ENCODE measurements around the gene POMT2. TPM values are rescaled to one million over a fixed set of nuclear protein-coding genes. Genes with fewer than 3 reads are reported as not detected.

The POMT2 gene
- total and polyA plus RNA-seq, 11 donors: 7.0 to 27.6 (median 15.3) TPM

- no peaks in the 10 kb centered on the region for H3K9me3 ChIP-seq
- H3K4me3 ChIP-seq: no peak overlapping the region
- ATAC-seq (no peak), DNase-seq (no peak)
- H3K27ac ChIP-seq: no peak overlapping the region
- no peak for TF ChIP-seq POLR2A (IDR thresholded peaks at IDR 0.05)
- TF ChIP-seq, protein P1, sequence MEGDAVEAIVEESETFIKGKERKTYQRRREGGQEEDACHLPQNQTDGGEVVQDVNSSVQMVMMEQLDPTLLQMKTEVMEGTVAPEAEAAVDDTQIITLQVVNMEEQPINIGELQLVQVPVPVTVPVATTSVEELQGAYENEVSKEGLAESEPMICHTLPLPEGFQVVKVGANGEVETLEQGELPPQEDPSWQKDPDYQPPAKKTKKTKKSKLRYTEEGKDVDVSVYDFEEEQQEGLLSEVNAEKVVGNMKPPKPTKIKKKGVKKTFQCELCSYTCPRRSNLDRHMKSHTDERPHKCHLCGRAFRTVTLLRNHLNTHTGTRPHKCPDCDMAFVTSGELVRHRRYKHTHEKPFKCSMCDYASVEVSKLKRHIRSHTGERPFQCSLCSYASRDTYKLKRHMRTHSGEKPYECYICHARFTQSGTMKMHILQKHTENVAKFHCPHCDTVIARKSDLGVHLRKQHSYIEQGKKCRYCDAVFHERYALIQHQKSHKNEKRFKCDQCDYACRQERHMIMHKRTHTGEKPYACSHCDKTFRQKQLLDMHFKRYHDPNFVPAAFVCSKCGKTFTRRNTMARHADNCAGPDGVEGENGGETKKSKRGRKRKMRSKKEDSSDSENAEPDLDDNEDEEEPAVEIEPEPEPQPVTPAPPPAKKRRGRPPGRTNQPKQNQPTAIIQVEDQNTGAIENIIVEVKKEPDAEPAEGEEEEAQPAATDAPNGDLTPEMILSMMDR (IDR thresholded peaks at IDR 0.05): no peak
- peaks cover 0 to 58% (median 25%) of the 10 kb centered on the region in 12 donors for H3K4me1 ChIP-seq
- H3K27me3 ChIP-seq: no peaks in the 10 kb centered on the region
- WGBS, 4 donors: 72 to 83% (median 81%) methylated on average over 5 of the region's 5 CpGs
- intact Hi-C loops (cut with DNase I): loop anchor here in 7 of 10 donors (5.0 to 10.0 kb wide), 6 partner anchors 161 to 446 kb away; no protein-coding TSS in a partner anchor
- H3K36me3 ChIP-seq: no peaks in the 10 kb centered on the region
Observed at GRCh38 chr14:77318006-77318553, 2.6 kb downstream of the POMT2 start.

DNA sequence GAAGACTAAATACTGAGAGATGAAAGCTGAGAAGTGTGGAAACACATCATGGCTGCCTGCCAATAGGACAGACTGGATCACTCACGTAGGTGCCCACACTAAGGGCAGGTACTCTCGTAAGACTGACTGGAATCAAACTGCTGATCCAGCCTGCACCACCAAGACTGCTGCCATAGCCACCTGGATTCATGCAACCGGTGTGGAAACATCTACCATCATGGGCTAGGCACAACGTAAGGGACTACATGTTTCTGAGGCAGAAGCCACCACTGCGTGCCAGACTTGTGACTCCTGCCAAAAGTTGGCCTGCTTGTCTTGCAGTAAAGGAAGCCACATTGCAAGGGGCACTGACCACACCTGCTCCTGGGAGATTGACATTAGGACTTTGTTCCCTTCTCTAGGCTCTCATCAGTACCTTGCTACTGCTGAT is 3.8 kb downstream of the POMT2 start:
- DNase-seq (no peak), ATAC-seq (no peak)
- intact Hi-C loops (cut with DNase I): loop anchor here in 8 of 10 donors (2.0 to 10.0 kb wide), 7 partner anchors 160 to 445 kb away; no protein-coding TSS in a partner anchor
- H3K4me1 ChIP-seq: peaks cover 0 to 54% (median 22%) of the 10 kb centered on the region in 12 donors
- no peaks in the 10 kb centered on the region for H3K9me3 ChIP-seq
- H3K4me3 ChIP-seq: no peak overlapping the region
- no peaks in the 10 kb centered on the region for H3K36me3 ChIP-seq
- 64 to 76% (median 70%) methylated on average over 4 to 5 of the region's 5 CpGs for WGBS, 4 donors
- TF ChIP-seq, protein P1 (IDR thresholded peaks at IDR 0.05): no peak
- TF ChIP-seq POLR2A (IDR thresholded peaks at IDR 0.05): no peak
- no peaks in the 10 kb centered on the region for H3K27me3 ChIP-seq
- H3K27ac ChIP-seq: no peak overlapping the region

DNA sequence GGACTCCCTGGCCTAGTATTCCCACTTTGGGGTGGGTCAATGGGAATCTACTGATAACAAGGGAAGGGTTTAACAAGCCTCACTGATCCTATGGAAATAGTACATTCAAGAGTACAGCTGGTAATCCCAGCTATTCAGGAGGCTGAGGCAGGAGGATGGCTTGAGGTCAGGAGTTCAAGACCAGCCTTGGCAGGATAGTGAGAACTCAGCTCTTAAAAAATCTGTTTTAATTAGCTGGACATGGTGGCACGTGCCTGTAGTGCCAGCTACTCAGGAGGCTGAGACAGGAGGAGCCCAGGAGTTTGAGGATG is 4.5 kb downstream of the POMT2 start:
- 25 to 47% (median 40%) methylated on average over 1 of the region's 1 CpG for WGBS, 4 donors
- intact Hi-C loops (cut with DNase I): loop anchor here in 8 of 10 donors (2.0 to 10.0 kb wide), 7 partner anchors 159 to 444 kb away; no protein-coding TSS in a partner anchor
- peaks cover 0 to 6% (median 0%) of the 10 kb centered on the region in 9 donors for H3K36me3 ChIP-seq
- no peak overlapping the region for H3K27ac ChIP-seq
- DNase-seq: no peak
- no peaks in the 10 kb centered on the region for H3K27me3 ChIP-seq
- peaks cover 0 to 53% (median 22%) of the 10 kb centered on the region in 12 donors for H3K4me1 ChIP-seq
- no peak overlapping the region for H3K4me3 ChIP-seq
- TF ChIP-seq POLR2A (IDR thresholded peaks at IDR 0.05): no peak
- TF ChIP-seq, protein P1 (IDR thresholded peaks at IDR 0.05): no peak
- H3K9me3 ChIP-seq: no peaks in the 10 kb centered on the region
- no peak for ATAC-seq

DNA sequence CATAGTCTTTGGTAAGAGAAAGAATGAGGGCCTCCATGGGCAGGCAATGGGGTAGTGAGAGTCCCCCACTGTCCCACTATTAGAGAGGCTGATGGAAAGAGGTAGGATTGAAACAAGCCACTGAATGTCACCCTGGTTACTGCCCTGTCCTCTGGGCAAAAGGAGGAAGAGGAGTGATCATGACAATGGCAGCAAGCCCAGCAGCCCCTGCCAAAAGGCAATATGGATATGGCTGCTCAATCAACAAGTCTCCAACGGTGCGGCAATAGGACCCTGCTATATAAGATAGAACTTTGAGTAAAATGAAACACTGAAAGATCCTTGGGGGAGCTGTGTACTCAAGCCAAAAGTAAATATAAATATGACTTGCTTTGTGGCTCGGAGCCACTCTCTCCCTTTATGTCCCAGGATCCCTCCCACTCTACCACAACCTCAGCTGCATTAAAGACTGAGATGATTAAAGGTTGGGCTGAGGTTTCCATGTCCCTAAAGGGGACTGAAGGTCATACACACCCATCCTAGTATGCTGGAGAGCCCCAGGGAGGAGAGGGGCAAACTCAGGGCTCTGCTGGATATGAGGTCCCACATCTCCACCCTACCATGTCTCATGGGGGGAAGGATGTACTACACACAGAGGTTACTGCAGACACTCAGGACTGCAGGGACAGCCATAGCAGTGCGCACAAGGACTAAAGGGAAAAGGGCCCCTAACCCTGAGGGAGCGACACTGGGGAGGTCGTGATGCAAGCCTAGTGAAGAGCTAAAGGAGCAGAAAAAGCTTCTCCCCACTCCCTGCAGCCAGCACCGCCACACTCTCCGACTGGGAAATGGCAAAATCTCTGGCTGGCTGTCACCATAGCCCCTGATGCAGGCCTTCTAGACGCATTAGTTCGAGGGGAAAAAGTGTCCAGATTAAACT is 5.9 kb downstream of the POMT2 start:
- TF ChIP-seq POLR2A (IDR thresholded peaks at IDR 0.05): no peak
- TF ChIP-seq, protein P1 (IDR thresholded peaks at IDR 0.05): no peak
- Histone ChIP-seq H3K4me1 (peaks cover 0 to 49% (median 21%) of the 10 kb centered on the region in 12 donors), H3K4me3 (no peak overlapping the region), H3K27me3 (no peaks in the 10 kb centered on the region), H3K27ac (peak overlapping the region in 1 of 12 donors; percentile 60), H3K36me3 (peaks cover 0 to 10% (median 0%) of the 10 kb centered on the region in 9 donors), H3K9me3 (no peaks in the 10 kb centered on the region)
- no peak for ATAC-seq
- DNase-seq: no peak
- WGBS, 4 donors: 62 to 73% (median 69%) methylated on average over 10 of the region's 10 CpGs
- intact Hi-C loops (cut with DNase I): loop anchor here (2.0 to 10.0 kb wide), 7 partner anchors 157 to 442 kb away; no protein-coding TSS in a partner anchor

All from heart left ventricle (tissue), 16 donors.